ENCODE data around the gene MACROD1. TPM values are rescaled to one million over a fixed set of nuclear protein-coding genes. Genes with fewer than 3 reads are reported as not detected.
"Not testable (repeated sequence)": the region's sequence is repeated elsewhere in the genome, so short reads cannot be mapped to it uniquely, and the experiment has no call there.

MACROD1 gene
- total and polyA plus RNA-seq, 10 donors = 5.1 to 20.3 (median 7.8) TPM

DNA sequence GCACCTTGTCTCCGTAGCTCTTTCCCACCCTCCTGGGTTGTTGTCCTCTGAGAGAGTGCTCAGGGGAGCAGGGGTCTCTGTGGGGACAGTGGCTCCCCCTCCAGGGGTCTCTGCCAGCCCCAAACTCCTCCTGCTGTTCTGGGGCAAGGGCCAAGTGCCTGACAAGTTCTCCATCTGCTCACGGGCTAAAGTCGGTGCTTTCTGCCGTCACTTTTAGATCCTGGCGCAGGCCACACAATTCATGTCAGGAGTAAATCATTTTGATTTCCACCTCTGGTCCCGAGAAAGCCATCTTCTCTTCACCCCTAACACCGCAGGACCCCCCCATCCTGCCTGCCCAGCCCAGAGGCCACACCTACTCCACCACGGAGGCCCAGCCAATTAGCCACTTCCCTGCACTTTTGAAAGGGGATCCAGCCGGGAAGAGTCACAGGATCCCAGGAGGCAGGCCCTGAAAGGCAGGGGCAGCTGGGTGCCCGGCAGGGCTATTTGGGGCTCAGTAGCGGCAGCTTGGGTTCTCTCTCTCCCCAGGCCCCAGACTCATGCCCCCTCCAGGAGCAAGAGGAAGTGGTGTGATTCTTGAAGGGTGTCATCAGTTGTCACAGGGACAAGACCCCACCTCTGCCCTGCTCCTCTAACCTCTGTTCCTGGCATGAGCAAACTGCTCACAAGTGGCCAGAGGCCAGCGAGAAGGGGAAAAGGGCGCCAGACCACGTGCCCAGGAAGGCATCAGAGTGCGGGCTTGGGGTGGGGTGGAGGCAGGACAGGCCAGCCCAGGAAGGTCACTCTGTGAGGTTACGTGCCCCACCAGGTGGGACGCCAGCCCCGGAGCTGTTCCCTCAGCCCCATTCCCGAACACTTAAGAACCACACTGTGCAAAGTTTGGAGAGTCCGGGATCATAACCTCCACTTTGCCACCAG lies 1.3 kb downstream of the MACROD1 start:
- Histone ChIP-seq H3K36me3 (no peaks in the 10 kb centered on the region), H3K27ac (no peak overlapping the region), H3K27me3 (replicated peaks in 1 of 7) (peaks cover 0 to 11% (median 0%) of the 10 kb centered on the region in 7 donors), H3K4me3 (peak overlapping the region in 6 of 8 donors; percentile 56 to 90 (median 80)), H3K4me1 (peaks cover 11 to 30% (median 22%) of the 10 kb centered on the region in 6 donors), H3K9me3 (no peaks in the 10 kb centered on the region)
- WGBS, 5 donors = 57 to 75% (median 66%) methylated on average over 14 to 20 of the region's 20 CpGs
- intact Hi-C loops (cut with DNase I; ENCODE audit: low total_unique reads) = no loop called here
- DNase-seq = no peak
- TF ChIP-seq POLR2AphosphoS5 (IDR thresholded peaks at IDR 0.05) (no peak), POLR2A (IDR thresholded peaks at IDR 0.05) (no peak)
- TF ChIP-seq, protein P1, sequence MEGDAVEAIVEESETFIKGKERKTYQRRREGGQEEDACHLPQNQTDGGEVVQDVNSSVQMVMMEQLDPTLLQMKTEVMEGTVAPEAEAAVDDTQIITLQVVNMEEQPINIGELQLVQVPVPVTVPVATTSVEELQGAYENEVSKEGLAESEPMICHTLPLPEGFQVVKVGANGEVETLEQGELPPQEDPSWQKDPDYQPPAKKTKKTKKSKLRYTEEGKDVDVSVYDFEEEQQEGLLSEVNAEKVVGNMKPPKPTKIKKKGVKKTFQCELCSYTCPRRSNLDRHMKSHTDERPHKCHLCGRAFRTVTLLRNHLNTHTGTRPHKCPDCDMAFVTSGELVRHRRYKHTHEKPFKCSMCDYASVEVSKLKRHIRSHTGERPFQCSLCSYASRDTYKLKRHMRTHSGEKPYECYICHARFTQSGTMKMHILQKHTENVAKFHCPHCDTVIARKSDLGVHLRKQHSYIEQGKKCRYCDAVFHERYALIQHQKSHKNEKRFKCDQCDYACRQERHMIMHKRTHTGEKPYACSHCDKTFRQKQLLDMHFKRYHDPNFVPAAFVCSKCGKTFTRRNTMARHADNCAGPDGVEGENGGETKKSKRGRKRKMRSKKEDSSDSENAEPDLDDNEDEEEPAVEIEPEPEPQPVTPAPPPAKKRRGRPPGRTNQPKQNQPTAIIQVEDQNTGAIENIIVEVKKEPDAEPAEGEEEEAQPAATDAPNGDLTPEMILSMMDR (IDR thresholded peaks at IDR 0.05 in 8 of 11, conservative IDR thresholded peaks at IDR 0.05 in 3 of 11) = no peak

DNA sequence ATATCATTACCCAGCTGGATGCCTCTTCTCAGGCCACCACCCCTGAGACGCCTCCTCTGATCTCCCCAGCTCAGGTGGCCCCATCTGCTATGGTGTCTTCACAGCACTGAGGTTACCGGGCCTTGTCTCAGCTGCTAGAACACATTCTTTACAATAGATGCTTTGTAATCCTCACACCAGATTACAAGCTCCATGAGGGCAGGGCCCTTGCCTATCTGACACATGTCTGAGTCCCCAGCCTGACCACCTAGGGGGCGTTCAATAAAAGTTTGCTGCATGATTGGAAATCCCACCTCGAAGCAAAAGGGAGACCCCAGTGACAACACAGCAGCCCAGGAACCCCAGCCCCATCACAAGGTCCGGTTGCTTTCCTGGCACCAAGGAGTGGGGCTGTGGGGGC lies 2.0 kb downstream of the MACROD1 start:
- no peak for DNase-seq
- 85 to 98% (median 95%) methylated on average over 5 of the region's 5 CpGs for WGBS, 5 donors
- Histone ChIP-seq H3K4me3 (no peak overlapping the region), H3K9me3 (no peaks in the 10 kb centered on the region), H3K27ac (no peak overlapping the region), H3K4me1 (peaks cover 11 to 30% (median 22%) of the 10 kb centered on the region in 6 donors), H3K36me3 (no peaks in the 10 kb centered on the region), H3K27me3 (replicated peaks in 1 of 7) (peaks cover 0 to 11% (median 0%) of the 10 kb centered on the region in 7 donors)
- TF ChIP-seq POLR2A (IDR thresholded peaks at IDR 0.05) (no peak), POLR2AphosphoS5 (IDR thresholded peaks at IDR 0.05) (no peak)
- TF ChIP-seq, protein P1 (IDR thresholded peaks at IDR 0.05 in 8 of 11, conservative IDR thresholded peaks at IDR 0.05 in 3 of 11) = no peak
- intact Hi-C loops (cut with DNase I; ENCODE audit: low total_unique reads) = no loop called here

GRCh38 chr11:64162769-64163168 lies 3.1 kb downstream of the MACROD1 start:
- H3K36me3 ChIP-seq; H3K4me3 ChIP-seq; H3K9me3 ChIP-seq; H3K27ac ChIP-seq; intact Hi-C loops (cut with DNase I; ENCODE audit: low total_unique reads); DNase-seq: not testable (repeated sequence)
- H3K27me3 ChIP-seq (replicated peaks in 1 of 7) = peaks cover 0 to 11% (median 0%) of the 10 kb centered on the region in 7 donors
- WGBS, 5 donors = 93 to 97% (median 95%) methylated on average over 16 of the region's 16 CpGs
- peaks cover 11 to 30% (median 22%) of the 10 kb centered on the region in 6 donors for H3K4me1 ChIP-seq

DNA sequence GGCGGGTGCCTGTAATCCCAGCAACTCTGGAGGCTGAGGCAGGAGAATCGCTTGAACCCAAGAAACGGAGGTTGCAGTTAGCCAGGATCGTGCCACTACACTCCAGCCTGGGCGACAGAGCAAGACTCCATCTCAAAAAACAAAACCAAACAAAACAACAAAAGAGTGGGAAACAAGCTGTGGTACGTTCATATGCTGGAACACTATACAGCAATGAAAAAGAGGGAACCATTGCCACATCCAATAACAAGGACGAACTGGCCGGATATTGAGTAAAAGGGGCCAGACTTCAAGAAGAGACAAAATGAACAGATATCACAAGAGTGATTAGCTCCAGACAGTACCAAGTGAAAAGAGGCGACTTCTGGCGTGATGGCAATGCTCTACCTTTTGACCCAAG lies 4.9 kb downstream of the MACROD1 start:
- intact Hi-C loops (cut with DNase I; ENCODE audit: low total_unique reads) = no loop called here
- DNase-seq = no peak
- H3K27me3 ChIP-seq (replicated peaks in 1 of 7) = peaks cover 0 to 10% (median 0%) of the 10 kb centered on the region in 7 donors
- H3K9me3 ChIP-seq = no peaks in the 10 kb centered on the region
- WGBS, 5 donors = 92 to 96% (median 95%) methylated on average over 10 of the region's 10 CpGs
- H3K36me3 ChIP-seq = no peaks in the 10 kb centered on the region
- no peak overlapping the region for H3K4me3 ChIP-seq
- TF ChIP-seq POLR2A (IDR thresholded peaks at IDR 0.05) (no peak), POLR2AphosphoS5 (IDR thresholded peaks at IDR 0.05) (no peak)
- TF ChIP-seq, protein P1 (IDR thresholded peaks at IDR 0.05 in 8 of 11, conservative IDR thresholded peaks at IDR 0.05 in 3 of 11) = no peak
- H3K27ac ChIP-seq = no peak overlapping the region
- peaks cover 9 to 20% (median 13%) of the 10 kb centered on the region in 6 donors for H3K4me1 ChIP-seq

Data from spleen (tissue), 11 donors.